Hematopoietic multipotent progenitor cell treated with erythropoietin and hydrocortisone succinate and interleukin-3 and kit ligand, for 8 days (in vitro differentiated cells): ENCODE measurements around the gene ANGPT4.
"Not testable (repeated sequence)": the region's sequence is repeated elsewhere in the genome, so short reads cannot be mapped to it uniquely, and the experiment has no call there.

Experiments used
- DNase-seq: peaks from one replicate; pipeline ENCODE4 v3.0.0-alpha.2; 2015

ANGPT4 gene

DNA sequence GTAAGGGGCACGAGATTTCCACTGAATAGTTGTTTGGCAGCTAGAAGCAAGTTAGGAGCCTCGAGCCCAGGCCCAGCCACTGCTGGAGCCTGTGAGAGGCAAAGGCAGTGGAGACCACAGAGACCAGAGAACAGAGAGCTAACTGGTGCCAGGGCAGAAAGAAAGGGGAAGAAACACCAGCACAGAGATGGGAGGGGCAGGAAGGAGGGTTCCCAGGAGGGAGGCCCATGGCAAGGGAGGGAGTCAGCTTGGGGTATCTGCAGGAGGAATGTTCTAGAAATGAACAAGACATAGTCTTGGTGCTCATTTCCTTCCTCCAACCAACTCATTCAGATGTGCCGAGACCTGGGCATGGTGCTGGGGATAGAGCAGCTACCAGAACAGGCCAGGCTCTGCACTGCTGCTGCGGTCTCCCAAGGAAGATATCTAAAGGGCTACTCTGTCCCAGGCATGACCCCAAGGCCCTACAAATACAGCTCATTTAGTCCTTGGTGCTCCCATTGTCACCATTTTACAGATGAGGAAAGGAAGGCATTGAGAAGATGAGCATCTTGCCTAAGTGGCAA is 10.7 kb downstream of the ANGPT4 start:
- no peak for DNase-seq

- no peak for DNase-seq
These were observed 12.0 kb downstream of the ANGPT4 start for GRCh38 chr20:904039-904545.

DNA sequence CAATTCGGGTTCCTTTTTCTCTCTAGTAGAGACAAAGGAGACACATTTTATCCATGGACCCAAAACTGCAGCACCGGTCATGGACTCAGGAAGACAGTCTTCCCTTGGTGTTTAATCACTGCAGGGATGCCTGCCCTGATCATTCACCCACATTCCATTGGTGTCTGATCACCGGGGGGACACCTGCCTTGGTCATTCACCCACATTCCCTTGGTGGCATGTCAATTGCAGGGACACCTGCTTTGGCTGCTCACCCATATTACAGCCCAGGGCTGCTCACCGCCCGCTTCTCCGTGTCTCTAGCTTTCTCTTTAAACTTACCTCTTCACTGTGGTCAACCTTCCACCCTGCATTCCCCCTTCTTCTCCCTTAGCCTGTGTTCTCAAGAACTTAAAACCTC is 18.7 kb downstream of the ANGPT4 start:
- DNase-seq: not testable (repeated sequence)

DNA sequence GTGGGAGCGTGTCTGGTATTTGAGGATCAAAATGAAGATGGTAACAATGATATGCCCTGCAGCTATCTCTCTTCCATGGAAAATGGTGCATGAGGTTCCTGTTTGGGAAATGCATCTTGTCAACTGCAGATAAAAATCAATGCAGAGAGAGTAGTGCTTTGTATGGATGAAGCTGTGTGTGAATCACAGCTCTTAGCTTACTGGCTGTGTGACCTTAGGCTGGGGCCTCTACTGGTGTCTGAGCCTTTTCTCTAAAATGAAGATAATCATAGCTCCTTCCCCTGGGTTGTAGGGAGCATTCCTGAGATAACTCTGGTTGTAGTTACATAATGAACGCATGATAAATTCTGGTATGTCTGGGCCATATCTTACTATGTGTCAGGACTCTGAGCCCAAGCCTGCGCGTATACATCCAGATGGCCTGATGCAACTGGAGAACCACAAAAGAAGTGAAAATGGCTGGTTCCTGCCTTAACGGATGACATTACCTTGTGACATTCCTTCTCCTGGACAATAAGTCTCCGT is 19.6 kb downstream of the ANGPT4 start:
- DNase-seq: no peak

GRCh38 chr20:892371-892770 is 23.8 kb downstream of the ANGPT4 start:
- DNase-seq: not testable (repeated sequence)

GRCh38 chr20:891706-892080 is 24.4 kb downstream of the ANGPT4 start:
- no peak for DNase-seq

DNA sequence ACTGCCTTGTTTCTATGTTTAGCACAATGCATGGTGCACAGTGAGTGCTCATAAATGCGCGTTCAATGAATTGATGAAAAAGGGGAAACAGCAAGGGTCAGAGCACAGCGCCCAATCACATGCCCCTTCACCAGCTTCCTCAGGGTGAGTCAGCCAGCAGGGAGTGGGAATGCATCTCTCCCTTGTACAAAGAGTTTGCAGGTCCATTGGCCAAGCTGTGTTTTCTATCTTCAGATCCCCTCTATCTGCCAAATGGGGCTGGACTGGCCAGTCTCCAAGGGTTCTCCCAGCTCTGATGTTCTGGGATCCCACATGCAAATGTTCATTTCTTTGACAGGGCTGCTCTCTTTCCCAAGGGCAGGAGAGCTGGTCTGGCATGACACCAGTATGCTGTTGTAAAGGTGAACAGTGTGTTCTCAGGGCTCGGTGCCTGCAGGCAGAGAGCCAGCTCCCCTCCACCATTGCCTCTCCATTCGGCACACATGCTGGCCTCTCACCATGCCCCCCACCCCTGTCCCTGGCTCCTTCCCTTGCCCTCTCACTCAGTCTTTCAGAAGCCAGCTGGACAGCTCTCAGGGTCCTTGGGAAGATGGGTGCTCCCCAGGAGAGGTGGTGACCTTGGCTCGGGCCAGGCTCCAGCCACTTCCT is 25.0 kb downstream of the ANGPT4 start:
- DNase-seq: no peak

DNA sequence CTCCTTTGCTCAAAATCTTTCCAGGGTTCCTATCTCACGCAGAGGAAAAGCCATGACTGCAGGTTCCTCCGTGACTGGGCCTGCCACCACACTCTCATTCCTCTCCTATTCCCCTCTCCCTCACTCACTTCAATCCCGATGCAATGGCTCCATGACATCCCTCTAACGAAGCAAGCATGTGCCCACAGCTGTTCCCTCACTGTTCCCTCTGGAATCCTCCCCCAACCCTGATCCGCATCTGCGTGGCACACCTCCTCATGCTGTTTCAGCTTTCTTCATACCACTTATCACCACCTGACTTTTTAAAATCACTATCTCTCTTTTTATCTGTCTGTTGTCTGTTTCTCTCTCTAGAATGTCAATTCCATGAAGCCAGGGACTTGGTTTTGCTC is 25.5 kb downstream of the ANGPT4 start:
- no peak for DNase-seq

DNA sequence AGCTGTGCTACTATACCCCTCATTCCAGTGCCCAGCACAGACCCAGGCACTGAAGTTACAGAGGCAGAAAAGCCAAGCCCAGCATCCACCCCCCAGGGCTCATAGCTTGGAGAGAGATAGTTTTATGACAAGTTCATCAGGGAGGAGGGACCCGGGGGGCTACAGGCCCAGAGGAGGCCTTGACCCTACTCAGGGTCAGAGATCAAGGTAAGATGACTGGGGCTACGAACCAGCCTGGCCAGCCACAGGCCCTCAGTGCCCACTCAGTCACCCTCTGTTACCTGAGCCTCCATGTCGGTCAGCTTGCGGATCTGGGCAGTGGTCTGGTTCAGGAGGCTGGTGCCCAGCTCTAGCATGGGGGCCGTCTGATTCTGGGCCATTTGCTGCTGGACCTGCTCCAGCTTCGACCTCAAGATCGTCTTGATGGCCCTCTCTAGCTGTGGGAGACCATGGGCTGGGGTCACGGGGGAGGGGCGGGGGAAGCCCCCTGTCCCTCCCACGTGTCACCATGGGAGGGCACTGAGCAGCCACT is 26.1 kb downstream of the ANGPT4 start:
- DNase-seq: no peak

- no peak for DNase-seq
These were observed 27.0 kb downstream of the ANGPT4 start for GRCh38 chr20:889106-889505.

- DNase-seq: no peak
These were observed 28.1 kb downstream of the ANGPT4 start for GRCh38 chr20:888057-888456.

DNA sequence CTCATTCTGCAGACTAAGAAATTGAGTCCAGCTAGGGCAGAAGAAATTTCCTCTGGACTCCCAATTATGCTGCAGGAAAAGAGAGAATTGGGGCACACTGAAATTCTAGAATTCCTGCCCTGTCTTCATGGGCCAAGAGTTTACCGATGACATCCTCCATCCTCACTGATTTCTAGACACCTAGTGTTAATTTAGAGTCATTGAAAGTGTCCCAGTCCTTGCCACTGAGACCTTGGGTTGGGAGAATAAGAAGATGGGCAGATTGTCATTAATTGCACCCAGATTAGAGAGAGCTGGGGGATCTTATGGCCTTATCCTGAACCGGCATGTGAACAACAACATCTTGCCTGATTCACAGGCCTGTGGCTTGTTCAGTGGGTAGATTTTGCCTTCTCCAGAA is 29.0 kb downstream of the ANGPT4 start:
- DNase-seq: no peak

DNA sequence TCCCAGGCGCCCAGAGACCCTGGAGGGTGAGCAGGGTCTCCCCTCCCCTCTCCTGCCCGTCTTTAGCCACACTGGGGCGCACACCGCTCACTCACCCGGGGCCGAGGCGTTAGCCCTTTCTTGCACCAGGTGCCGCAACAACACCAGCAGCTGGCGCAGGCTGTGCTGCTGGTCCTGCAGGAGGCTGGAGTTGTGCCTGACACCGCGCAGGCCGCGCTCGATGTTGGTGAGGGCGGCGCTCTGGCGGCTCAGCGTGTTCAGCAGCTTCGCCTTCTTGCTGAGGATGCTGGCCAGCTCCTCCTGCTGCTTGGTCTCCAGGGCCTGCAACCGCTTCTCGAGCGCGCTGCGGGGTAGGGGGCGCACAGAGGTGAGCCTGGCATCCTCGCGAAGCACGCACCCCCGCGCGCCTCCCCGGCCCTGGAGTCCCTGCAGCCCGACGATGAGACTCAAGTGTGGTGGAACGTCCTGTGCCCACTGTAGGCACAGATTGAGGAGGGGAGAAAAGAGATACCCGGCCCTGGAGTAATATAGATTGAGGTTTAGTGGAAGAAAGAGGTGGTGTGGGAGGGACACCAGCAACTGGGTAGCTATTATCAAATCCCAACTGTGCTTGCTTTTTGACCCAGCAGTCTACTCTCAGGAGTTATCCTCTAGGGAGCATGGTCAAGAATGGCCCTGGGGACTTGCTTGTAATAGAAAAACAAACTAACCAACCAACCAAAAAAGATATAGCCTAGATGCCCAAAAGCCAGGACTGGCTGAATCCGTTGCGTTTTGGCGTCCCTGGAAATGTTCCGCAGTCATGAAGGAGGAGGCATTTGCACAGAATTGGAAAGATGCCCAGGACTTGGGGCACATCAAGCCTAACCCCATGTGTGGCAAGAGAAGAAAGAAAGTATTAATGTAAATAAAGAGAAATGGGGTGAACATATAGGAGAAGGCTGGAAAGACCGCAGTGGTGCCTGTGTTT is 30.9 kb downstream of the ANGPT4 start:
- peak; percentile 5 for DNase-seq

DNA sequence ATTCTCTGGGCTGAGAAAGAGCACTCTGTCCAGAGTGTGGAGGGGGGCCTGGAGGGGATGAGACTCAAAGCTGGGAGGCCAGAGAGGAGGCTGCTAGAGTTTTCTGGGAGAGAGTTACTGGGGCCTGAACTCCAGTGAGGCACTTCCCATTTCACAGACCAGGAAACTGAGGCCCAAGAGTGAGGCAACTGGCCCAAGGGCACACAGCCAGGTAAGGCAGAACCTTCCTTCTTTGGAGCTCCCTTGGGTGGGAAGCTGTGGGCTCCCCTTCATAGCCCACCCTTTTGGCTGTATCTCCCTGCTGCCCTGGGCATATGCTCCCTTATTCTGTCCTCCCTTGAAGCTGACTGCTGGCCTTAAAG is 34.4 kb downstream of the ANGPT4 start:
- DNase-seq: no peak

- no peak for DNase-seq
These were observed 34.9 kb downstream of the ANGPT4 start for GRCh38 chr20:881051-881782.

- no peak for DNase-seq
These were observed 36.5 kb downstream of the ANGPT4 start for GRCh38 chr20:879626-880025.

DNA sequence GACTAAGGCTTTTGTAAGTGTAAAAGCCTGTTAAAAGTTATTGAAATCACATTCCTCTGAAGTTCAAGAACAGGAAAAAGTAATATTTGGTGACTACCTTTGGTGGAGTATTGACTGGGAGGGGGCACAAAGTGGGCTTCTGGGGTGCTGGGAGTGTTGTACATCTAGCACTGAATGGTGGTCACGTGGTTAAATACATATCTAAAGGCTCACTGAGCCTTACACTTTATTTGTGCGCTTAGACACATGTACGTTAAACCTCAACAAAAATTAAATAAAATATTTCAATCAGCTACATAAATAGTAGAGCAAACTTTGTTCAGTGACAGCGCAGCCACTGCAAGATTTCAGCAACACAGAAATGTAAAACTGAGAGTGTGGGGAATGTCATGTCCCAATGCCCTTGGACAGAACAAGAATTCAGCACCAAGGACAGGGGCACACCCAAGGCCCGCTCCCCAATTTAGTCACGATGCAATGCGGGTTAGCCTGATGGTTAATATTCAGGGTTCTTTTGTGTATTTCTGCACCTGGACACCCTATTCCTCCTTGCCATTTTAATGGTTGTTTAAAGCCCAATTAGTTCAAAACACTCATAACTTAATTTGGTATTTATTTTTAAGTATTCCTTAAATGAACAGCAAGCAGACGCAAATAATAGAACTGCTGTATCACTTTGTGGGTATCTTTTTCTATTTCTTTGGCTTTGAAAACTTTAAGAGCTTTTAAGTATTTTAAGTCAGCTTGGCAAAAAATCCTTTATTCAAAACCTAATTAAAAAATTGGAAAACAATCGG is 37.4 kb downstream of the ANGPT4 start:
- DNase-seq: peak; percentile 14

- DNase-seq: no peak
These were observed 38.3 kb downstream of the ANGPT4 start for GRCh38 chr20:877814-878213.

DNA sequence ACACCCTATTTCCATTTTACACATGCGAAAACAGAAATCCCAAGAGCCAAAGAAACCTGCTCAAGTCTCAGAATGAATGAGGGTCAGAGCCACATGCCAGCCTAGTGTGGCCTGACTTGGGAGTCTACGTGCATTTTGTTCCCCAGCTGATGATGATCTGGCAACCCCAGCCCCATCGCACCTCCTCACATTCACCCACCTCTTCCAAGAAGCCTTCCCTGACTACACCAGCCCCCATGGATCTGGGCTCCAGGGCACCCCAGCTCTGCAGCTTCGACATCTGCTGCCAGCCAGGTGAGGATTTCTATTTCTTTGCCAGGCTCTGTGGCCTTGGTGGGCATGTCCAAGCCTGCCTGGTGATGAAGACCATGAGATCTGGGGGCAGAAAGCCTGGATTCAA is 41.0 kb downstream of the ANGPT4 start:
- no peak for DNase-seq

GRCh38 chr20:873875-874607 is 42.1 kb downstream of the ANGPT4 start:
- no peak for DNase-seq
